ENCODE data around the gene MAGI3.

MAGI3 gene

DNA sequence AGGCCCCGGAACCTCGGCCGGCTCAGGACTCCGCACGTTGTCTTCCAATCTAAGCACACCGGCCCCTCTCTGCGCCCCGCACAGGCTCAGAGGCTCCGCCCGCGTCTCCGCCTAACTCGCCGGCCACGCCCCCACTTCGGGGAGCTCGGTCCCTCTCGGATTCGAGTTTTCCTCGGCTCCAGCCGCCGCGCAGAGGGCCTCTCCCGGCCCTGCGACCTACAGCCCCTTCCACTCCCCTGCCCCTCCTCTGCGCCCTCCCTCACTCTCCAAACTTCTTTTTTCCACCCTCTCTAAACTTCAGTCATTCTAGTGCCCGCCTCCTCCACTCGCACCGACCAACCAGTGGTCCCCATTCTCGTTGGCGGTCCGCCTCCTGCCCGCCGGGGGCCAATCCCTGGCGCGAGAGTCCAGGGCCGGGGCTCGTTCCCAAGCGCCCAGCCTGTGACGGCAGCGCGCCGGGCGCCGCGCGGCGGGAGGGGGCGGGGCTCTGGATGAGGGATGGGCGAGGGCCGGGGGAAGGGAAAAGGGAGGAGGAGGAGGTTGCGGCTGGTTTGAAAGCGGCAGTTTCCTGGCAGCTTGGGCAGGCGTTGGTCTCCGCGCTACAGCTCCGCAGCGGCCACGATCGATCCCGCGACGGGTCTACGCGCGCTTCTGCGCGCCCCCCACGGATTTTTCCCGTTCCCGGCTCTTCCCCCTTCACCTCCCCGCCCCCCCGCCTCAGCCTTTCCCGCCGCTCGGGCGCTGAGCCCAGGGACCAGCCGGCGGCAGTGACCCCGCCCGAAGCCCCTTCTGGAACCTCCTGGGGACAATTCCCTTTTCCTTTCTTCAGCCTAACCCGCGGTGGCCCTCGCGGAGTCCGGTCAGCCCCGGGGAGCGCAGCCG is at the start of gene MAGI3:
MAGI3 (plus strand) TSS at position 563 of the 882 bp plus-strand sequence. CDS start 519 bp downstream, outside the sequence.
- TF ChIP-seq NFIC (IDR thresholded peaks at IDR 0.05) (peak; percentile 39; the same call in 1 of the 2 replicates), EGR1 (IDR thresholded peaks at IDR 0.05) (0 out of 2 replicates have a peak, but pooled peaks have one; percentile 23), TAF1 (IDR thresholded peaks at IDR 0.05; ENCODE audit: low read depth) (peak; percentile 72), YY1 (IDR thresholded peaks at IDR 0.05; ENCODE audit: low read depth) (no peak), FOXM1 (IDR thresholded peaks at IDR 0.05; ENCODE audit: borderline replicate concordance, low read depth) (no peak), TEAD4 (IDR thresholded peaks at IDR 0.05) (no peak), CEBPB (IDR thresholded peaks at IDR 0.05) (no peak), ZBTB7A (IDR thresholded peaks at IDR 0.05; ENCODE audit: low read depth) (0 out of 2 replicates have a peak, but pooled peaks have one; percentile 29), CREB1 (IDR thresholded peaks at IDR 0.05; ENCODE audit: low read depth) (0 out of 2 replicates have a peak, but pooled peaks have one; percentile 51), EP300 (IDR thresholded peaks at IDR 0.05; ENCODE audit: borderline replicate concordance) (peak; percentile 32; the same call in 1 of the 2 replicates), RAD21 (IDR thresholded peaks at IDR 0.05; ENCODE audit: low read depth) (no peak), TCF12 (IDR thresholded peaks at IDR 0.05; ENCODE audit: low read depth) (no peak)
- TF ChIP-seq, protein P1, sequence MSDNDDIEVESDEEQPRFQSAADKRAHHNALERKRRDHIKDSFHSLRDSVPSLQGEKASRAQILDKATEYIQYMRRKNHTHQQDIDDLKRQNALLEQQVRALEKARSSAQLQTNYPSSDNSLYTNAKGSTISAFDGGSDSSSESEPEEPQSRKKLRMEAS (IDR thresholded peaks at IDR 0.05): peak; percentile 48
- TF ChIP-seq, protein P2, sequence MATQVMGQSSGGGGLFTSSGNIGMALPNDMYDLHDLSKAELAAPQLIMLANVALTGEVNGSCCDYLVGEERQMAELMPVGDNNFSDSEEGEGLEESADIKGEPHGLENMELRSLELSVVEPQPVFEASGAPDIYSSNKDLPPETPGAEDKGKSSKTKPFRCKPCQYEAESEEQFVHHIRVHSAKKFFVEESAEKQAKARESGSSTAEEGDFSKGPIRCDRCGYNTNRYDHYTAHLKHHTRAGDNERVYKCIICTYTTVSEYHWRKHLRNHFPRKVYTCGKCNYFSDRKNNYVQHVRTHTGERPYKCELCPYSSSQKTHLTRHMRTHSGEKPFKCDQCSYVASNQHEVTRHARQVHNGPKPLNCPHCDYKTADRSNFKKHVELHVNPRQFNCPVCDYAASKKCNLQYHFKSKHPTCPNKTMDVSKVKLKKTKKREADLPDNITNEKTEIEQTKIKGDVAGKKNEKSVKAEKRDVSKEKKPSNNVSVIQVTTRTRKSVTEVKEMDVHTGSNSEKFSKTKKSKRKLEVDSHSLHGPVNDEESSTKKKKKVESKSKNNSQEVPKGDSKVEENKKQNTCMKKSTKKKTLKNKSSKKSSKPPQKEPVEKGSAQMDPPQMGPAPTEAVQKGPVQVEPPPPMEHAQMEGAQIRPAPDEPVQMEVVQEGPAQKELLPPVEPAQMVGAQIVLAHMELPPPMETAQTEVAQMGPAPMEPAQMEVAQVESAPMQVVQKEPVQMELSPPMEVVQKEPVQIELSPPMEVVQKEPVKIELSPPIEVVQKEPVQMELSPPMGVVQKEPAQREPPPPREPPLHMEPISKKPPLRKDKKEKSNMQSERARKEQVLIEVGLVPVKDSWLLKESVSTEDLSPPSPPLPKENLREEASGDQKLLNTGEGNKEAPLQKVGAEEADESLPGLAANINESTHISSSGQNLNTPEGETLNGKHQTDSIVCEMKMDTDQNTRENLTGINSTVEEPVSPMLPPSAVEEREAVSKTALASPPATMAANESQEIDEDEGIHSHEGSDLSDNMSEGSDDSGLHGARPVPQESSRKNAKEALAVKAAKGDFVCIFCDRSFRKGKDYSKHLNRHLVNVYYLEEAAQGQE (IDR thresholded peaks at IDR 0.05; ENCODE audit: low read depth): no peak
- TF ChIP-seq, protein P3, sequence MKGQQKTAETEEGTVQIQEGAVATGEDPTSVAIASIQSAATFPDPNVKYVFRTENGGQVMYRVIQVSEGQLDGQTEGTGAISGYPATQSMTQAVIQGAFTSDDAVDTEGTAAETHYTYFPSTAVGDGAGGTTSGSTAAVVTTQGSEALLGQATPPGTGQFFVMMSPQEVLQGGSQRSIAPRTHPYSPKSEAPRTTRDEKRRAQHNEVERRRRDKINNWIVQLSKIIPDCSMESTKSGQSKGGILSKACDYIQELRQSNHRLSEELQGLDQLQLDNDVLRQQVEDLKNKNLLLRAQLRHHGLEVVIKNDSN (IDR thresholded peaks at IDR 0.05): no peak; the same call in 1 of the 2 replicates

DNA sequence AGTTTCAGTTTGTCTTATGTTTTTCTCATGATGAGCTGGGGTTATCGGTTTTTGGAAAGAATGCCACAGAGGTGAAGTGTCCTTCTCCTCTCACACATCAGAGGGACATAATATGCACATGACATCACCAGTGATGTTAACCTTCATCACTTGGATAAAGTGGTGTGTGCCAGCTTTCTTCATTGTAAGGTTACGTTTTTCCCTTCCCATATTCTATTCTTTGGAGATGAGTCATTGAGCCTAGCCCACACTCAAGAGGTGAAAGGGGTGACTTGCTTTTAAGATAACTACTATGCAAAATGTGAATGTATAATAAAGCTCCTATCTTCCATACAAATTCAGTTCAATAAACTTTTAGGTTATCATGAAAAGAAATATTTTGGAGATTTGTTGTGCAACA is 36.7 kb upstream of the MAGI3 start:
- TF ChIP-seq, protein P1 (IDR thresholded peaks at IDR 0.05): no peak
- TF ChIP-seq, protein P3 (IDR thresholded peaks at IDR 0.05): no peak
- no peak for TF ChIP-seq CEBPB (IDR thresholded peaks at IDR 0.05)
- TF ChIP-seq EGR1 (IDR thresholded peaks at IDR 0.05): no peak
- no peak for TF ChIP-seq YY1 (IDR thresholded peaks at IDR 0.05; ENCODE audit: low read depth)
- TF ChIP-seq, protein P2 (IDR thresholded peaks at IDR 0.05; ENCODE audit: low read depth): no peak
- no peak for TF ChIP-seq CREB1 (IDR thresholded peaks at IDR 0.05; ENCODE audit: low read depth)
- TF ChIP-seq TEAD4 (IDR thresholded peaks at IDR 0.05): no peak
- TF ChIP-seq EP300 (IDR thresholded peaks at IDR 0.05; ENCODE audit: borderline replicate concordance): no peak
- TF ChIP-seq RAD21 (IDR thresholded peaks at IDR 0.05; ENCODE audit: low read depth): no peak
- no peak for TF ChIP-seq TCF12 (IDR thresholded peaks at IDR 0.05; ENCODE audit: low read depth)

DNA sequence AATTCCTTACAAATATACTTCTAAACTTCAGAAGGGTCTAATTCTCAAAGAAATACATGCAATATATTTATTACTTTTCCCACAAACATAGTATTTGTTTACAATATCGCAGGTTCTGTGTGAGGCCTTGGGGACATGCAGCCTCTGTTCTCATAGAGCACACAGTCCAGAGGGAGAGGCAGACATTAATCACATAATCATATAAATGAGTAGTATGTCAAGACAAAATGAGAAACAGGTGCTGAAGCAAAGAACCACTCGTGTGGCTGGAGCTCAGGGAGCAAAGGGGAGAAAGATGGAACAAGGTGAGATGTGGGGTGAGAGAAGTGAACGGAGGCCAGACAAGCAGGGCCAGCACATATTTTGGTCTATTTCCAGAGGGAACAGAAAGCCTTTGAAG is 26.4 kb upstream of the MAGI3 start:
- TF ChIP-seq, protein P3 (IDR thresholded peaks at IDR 0.05): no peak
- TF ChIP-seq TEAD4 (IDR thresholded peaks at IDR 0.05): no peak
- TF ChIP-seq TCF12 (IDR thresholded peaks at IDR 0.05; ENCODE audit: low read depth): no peak
- TF ChIP-seq, protein P2 (IDR thresholded peaks at IDR 0.05; ENCODE audit: low read depth): no peak
- TF ChIP-seq TAF1 (IDR thresholded peaks at IDR 0.05; ENCODE audit: low read depth): no peak
- TF ChIP-seq YY1 (IDR thresholded peaks at IDR 0.05; ENCODE audit: low read depth): no peak
- no peak for TF ChIP-seq NFIC (IDR thresholded peaks at IDR 0.05)
- no peak for TF ChIP-seq FOXM1 (IDR thresholded peaks at IDR 0.05; ENCODE audit: borderline replicate concordance, low read depth)
- TF ChIP-seq ZBTB7A (IDR thresholded peaks at IDR 0.05; ENCODE audit: low read depth): no peak
- TF ChIP-seq, protein P1 (IDR thresholded peaks at IDR 0.05): no peak
- TF ChIP-seq RAD21 (IDR thresholded peaks at IDR 0.05; ENCODE audit: low read depth): no peak
- no peak for TF ChIP-seq EGR1 (IDR thresholded peaks at IDR 0.05)
- TF ChIP-seq EP300 (IDR thresholded peaks at IDR 0.05; ENCODE audit: borderline replicate concordance): no peak
- TF ChIP-seq CREB1 (IDR thresholded peaks at IDR 0.05; ENCODE audit: low read depth): no peak
- TF ChIP-seq CEBPB (IDR thresholded peaks at IDR 0.05): no peak

All from Ishikawa (cell line).